Superior temporal gyrus (tissue), 1 donor: ENCODE results near the gene GCKR.

Experiments
- DNase-seq: peaks from one replicate; pipeline ENCODE4 v3.0.0-alpha.2; 2016; ENCODE audit errors: extremely low spot score

Gene GCKR

DNA sequence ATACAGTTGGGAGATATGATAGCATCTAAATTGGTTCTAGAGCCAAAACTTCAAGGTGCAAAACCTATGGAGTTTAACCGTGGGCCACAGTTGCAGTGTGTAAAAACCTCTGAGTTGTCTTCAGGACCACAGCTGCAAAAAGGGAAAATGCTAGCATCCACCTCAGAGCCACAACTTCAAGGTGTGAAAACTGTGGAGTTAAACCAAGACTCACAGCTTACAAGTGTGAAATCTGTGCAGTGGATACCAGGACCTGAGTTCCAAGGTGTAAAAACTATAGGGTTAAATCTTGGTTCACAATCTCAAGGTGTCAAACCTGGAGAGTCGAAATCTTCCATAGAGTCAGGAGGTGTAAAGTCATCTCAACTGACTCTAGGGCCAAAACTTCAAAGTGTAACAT lies 75.8 kb downstream of the GCKR start:
- DNase-seq = no peak

GRCh38 chr2:27572998-27573429 lies 76.4 kb downstream of the GCKR start:
- DNase-seq = no peak
